Esophagus muscularis mucosa (tissue), 4 donors: Measurements from ENCODE around the gene KDM7A. TPM values are rescaled to one million over a fixed set of nuclear protein-coding genes. Genes with fewer than 3 reads are reported as not detected.

Experiments used
- DNase-seq: peaks from one replicate; pipeline ENCODE4 v3.0.0-alpha.2; 2017; ENCODE audit errors: extremely low spot score
- H3K27ac ChIP-seq, 4 donors: fragments of 200-600 bp; sonication (generic); replicated peaks in 1 of 4; 1 replicate in 3 of 4; 2 replicates in 1 of 4; pipeline ENCODE4 v1.5.1; 2016 to 2019; ENCODE audit warnings: mild to moderate bottlenecking in 1 of 4
- H3K27me3 ChIP-seq, 4 donors: fragments of 200-600 bp; sonication (generic); one replicate each; pipeline versions ENCODE4 v1.5.1 to v1.6.0; 2016 to 2019
- H3K36me3 ChIP-seq, 4 donors: fragments of 200-600 bp; sonication (generic); one replicate each; pipeline ENCODE4 v1.5.1; 2016 to 2019
- H3K4me1 ChIP-seq, 4 donors: fragments of 200-600 bp; sonication (generic); one replicate each; pipeline ENCODE4 v1.5.1; 2016 to 2019
- H3K4me3 ChIP-seq, 4 donors: fragments of 200-600 bp; sonication (generic); 1 replicate in 2 of 4; 2 replicates in 2 of 4; pipeline ENCODE4 v1.5.1; 2016 to 2019; ENCODE audit warnings: mild to moderate bottlenecking in 4 of 4, moderate library complexity in 1 of 4
- H3K9me3 ChIP-seq, 4 donors: fragments of 200-600 bp; sonication (generic); 1 replicate in 3 of 4; 2 replicates in 1 of 4; pipeline ENCODE4 v1.5.1; 2016 to 2019
- EP300 ChIP-seq: sonication (generic); formaldehyde crosslinking; IDR thresholded peaks from one replicate; pipeline ENCODE4 v1.6.1; 2017; ENCODE audit warnings: antibody characterized with exemption
- POLR2A ChIP-seq: fragments of 450-650 bp; IDR thresholded peaks from one replicate; pipeline ENCODE4 v1.6.1; 2017; ENCODE audit warnings: antibody characterized with exemption, moderate library complexity, mild to moderate bottlenecking, low read depth
- POLR2AphosphoS5 ChIP-seq, 2 donors: sonication (generic); formaldehyde crosslinking; IDR thresholded peaks; one replicate each; pipeline ENCODE4 v1.6.1; 2017; ENCODE audit warnings: antibody characterized with exemption in 2 of 2
- WGBS: methylation state at CpG from one replicate; pipeline ENCODE4 v1.1.5; 2018; 5-methylcytosine and 5-hydroxymethylcytosine counted together
- intact Hi-C: fragments of 100-400 bp; cut with DNase I; formaldehyde crosslinking; loops from one replicate; pipeline ENCODE4 v1.15.1; 2023
- total RNA-seq, 4 donors: library from RNA; depleted of rRNA; stranded (reverse); fragments of >200 nt; gene quantifications; one replicate each; pipeline versions ENCODE4 v1.1.0 to v1.2.1, GENCODE V29; 2016
- TF ChIP-seq, protein P1 (sequence below), 3 experiments: fragments of 200-600 bp in 2 of 3; fragments of 450-650 bp in 1 of 3; sonication (generic) in 2 of 3; IDR thresholded peaks; one replicate each; pipeline ENCODE4 v1.5.1; 2017 to 2019; ENCODE audit warnings: antibody characterized with exemption in 3 of 3, mild to moderate bottlenecking in 2 of 3, moderate library complexity in 1 of 3

Gene KDM7A
- total RNA-seq, 4 donors from 2014 or later = 13.5 to 23.7 (median 19.5) TPM

DNA sequence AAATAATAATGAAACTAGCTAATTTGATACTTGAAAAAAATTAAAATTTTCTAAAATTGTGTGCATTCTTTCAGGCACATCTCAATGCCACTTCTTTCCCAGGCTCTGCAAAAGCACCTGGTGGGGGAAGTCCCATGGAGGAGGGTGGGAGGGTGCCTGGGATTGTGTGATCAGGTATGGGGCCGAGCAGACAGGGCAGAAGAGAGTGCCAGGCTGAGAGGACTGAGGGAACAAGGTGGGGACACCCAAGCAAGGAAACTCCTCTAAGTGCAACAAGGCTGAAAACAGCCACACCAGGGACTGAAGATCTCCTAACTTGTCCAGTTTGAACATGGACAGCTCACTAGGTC is 127.8 kb downstream of the KDM7A start:
- Histone ChIP-seq H3K9me3 (no peaks in the 10 kb centered on the region), H3K27ac (peak overlapping the region in 1 of 4 donors; percentile 21), H3K4me3 (no peak overlapping the region), H3K4me1 (peaks cover 0 to 12% (median 5%) of the 10 kb centered on the region in 4 donors), H3K36me3 (peaks cover 0 to 54% (median 22%) of the 10 kb centered on the region in 4 donors), H3K27me3 (no peaks in the 10 kb centered on the region)
- WGBS = 86% methylated on average over 1 of the region's 1 CpG
- TF ChIP-seq, protein P1, sequence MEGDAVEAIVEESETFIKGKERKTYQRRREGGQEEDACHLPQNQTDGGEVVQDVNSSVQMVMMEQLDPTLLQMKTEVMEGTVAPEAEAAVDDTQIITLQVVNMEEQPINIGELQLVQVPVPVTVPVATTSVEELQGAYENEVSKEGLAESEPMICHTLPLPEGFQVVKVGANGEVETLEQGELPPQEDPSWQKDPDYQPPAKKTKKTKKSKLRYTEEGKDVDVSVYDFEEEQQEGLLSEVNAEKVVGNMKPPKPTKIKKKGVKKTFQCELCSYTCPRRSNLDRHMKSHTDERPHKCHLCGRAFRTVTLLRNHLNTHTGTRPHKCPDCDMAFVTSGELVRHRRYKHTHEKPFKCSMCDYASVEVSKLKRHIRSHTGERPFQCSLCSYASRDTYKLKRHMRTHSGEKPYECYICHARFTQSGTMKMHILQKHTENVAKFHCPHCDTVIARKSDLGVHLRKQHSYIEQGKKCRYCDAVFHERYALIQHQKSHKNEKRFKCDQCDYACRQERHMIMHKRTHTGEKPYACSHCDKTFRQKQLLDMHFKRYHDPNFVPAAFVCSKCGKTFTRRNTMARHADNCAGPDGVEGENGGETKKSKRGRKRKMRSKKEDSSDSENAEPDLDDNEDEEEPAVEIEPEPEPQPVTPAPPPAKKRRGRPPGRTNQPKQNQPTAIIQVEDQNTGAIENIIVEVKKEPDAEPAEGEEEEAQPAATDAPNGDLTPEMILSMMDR (IDR thresholded peaks at IDR 0.05) = no peak
- TF ChIP-seq POLR2A (no peak), POLR2AphosphoS5 (IDR thresholded peaks at IDR 0.05) (no peak), EP300 (no peak)
- DNase-seq = peak; percentile 57
- intact Hi-C loops = no loop called here

DNA sequence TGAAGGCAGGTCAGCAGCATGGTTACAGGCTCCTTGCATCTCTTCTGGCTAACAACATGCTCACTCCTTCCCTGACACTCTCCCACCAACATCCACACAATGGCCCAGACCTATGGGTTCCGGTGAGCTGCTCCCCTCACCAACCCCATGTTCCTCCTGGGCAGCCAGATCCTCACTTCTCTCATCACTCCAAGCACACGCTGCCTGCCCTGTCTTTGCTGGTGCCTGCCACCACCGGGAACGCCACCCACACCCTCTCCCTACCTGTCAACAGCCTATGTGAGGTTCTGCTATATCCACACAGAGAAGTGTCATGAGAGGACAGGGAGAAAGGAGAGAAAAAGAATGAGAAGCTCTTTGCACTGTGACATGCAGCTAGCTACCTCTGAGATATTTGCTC is 128.6 kb downstream of the KDM7A start:
- intact Hi-C loops = no loop called here
- Histone ChIP-seq H3K27ac (no peak overlapping the region), H3K27me3 (no peaks in the 10 kb centered on the region), H3K4me3 (no peak overlapping the region), H3K4me1 (peaks cover 0 to 12% (median 5%) of the 10 kb centered on the region in 4 donors), H3K9me3 (no peaks in the 10 kb centered on the region), H3K36me3 (peaks cover 0 to 62% (median 25%) of the 10 kb centered on the region in 4 donors)
- peak; percentile 55 for DNase-seq
- TF ChIP-seq POLR2A (no peak), POLR2AphosphoS5 (IDR thresholded peaks at IDR 0.05) (no peak), EP300 (no peak)
- TF ChIP-seq, protein P1 (IDR thresholded peaks at IDR 0.05) = no peak
- 92% methylated on average over 4 of the region's 4 CpGs for WGBS

DNA sequence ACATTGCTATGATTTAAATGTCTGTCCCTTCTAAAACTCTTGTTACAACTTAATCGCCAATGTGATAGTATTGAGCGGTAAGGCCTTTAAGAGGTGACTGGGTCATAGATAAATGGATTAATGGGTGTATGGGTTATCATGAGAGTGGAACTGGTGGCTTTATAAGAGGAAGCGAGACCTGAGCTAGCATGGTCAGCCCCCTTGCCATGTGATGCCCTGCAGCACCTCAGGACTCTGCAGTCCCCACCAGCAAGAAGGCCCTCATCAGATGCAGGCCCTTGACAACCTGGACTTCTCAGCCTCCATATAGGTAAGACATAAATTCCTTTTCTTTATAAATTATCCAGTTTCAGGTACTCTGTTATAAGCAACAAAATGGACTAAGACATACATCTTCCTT is 129.6 kb downstream of the KDM7A start:
- Histone ChIP-seq H3K27ac (no peak overlapping the region), H3K9me3 (no peaks in the 10 kb centered on the region), H3K27me3 (no peaks in the 10 kb centered on the region), H3K36me3 (peaks cover 0 to 72% (median 29%) of the 10 kb centered on the region in 4 donors), H3K4me1 (peaks cover 0 to 12% (median 5%) of the 10 kb centered on the region in 4 donors), H3K4me3 (no peak overlapping the region)
- intact Hi-C loops = no loop called here
- TF ChIP-seq, protein P1 (IDR thresholded peaks at IDR 0.05) = no peak
- TF ChIP-seq POLR2A = no peak
- DNase-seq = peak; percentile 2
- 98% methylated on average over 3 of the region's 3 CpGs for WGBS

DNA sequence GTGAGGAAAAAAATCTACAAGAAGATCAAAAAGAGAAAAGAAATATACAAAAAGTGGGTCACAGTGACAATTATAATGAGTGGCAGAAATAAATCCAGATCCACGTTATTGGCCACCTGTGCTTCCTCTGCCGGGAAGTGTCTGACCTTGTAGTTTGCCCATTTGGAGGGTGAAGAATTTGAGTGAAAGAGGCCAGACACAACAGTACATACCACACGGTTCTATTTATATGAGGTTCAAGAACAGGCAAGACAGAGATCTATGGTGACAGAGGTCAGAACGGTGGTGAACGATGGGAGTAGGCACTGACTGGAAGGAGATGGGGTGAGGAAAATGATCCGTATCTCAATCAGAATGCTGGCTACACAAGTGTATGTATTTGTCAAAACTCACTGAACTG is 131.1 kb downstream of the KDM7A start:
- intact Hi-C loops = no loop called here
- Histone ChIP-seq H3K4me1 (peaks cover 0 to 11% (median 3%) of the 10 kb centered on the region in 4 donors), H3K4me3 (no peak overlapping the region), H3K9me3 (no peaks in the 10 kb centered on the region), H3K27me3 (no peaks in the 10 kb centered on the region), H3K36me3 (peaks cover 0 to 77% (median 42%) of the 10 kb centered on the region in 4 donors), H3K27ac (no peak overlapping the region)
- TF ChIP-seq POLR2AphosphoS5 (IDR thresholded peaks at IDR 0.05) (no peak), POLR2A (no peak), EP300 (no peak)
- TF ChIP-seq, protein P1 (IDR thresholded peaks at IDR 0.05) = no peak
- WGBS = 82% methylated on average over 6 of the region's 6 CpGs
- peak; percentile 19 for DNase-seq

DNA sequence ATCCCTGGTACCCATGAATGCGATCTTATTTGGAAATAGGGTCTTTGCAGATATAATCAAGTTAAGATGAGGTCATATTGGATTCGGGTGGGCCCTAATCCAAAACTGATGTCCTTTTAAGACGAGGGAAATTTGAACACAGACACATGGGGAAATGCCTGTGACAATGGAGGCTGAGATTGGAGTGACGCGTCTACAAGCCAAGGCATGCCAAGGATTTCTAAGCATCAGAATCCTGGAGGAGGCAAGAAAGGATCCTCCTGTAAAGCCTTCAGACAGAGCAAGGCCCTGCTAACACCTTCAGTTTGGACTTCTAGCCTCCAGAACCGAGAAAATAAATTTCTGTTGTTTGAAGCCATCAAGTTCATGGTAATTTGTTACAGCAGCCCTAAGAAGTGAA is 132.5 kb downstream of the KDM7A start:
- DNase-seq = peak; percentile 37
- intact Hi-C loops = no loop called here

More for the DNA sequence above, 132.5 kb downstream of the KDM7A start:
- Histone ChIP-seq H3K4me1 (peaks cover 0 to 9% (median 2%) of the 10 kb centered on the region in 4 donors), H3K27ac (no peak overlapping the region), H3K4me3 (no peak overlapping the region), H3K27me3 (no peaks in the 10 kb centered on the region), H3K9me3 (no peaks in the 10 kb centered on the region), H3K36me3 (peaks cover 0 to 86% (median 55%) of the 10 kb centered on the region in 4 donors)
- TF ChIP-seq POLR2A = no peak
- 88% methylated on average over 6 of the region's 6 CpGs for WGBS
